ENCODE results near the gene FAM83G.
"Not testable (repeated sequence)": the region's sequence is repeated elsewhere in the genome, so short reads cannot be mapped to it uniquely, and the experiment has no call there.

The FAM83G gene

DNA sequence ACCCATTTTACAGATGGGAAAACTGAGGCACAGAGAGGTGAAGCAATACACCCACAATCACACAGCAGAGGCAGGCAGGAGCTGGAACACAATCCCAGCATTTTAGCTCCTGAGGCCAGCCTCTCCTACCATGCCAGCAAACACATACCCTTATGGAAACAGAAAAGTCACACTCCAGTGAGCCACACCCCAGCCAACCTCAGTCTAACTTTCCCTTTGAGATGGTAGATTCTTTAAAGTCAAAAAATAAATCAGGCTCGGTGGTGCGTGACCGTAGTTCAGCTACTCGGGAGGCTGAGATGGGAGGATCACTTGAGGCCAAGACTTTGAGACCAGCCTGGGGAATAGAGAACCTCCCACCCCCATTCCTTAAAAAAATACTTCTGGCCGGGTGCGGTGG is 31.6 kb upstream of the FAM83G start:
- H3K36me3 ChIP-seq (ENCODE audit: insufficient read depth, low read length); H3K9ac ChIP-seq (ENCODE audit: low read depth, low read length); H3K4me2 ChIP-seq (ENCODE audit: low read length); H3K27me3 ChIP-seq (ENCODE audit: control insufficient read depth, insufficient read depth, low read length); H3K9me3 ChIP-seq (replicated peaks; ENCODE audit: low read length); H3K4me1 ChIP-seq (ENCODE audit: control insufficient read depth, insufficient read depth, low read length); H3K4me3 ChIP-seq (ENCODE audit: low read length): not testable (repeated sequence)

GRCh38 chr17:19032377-19032988 is 27.9 kb upstream of the FAM83G start:
- H3K4me1 ChIP-seq (ENCODE audit: control insufficient read depth, insufficient read depth, low read length); H3K4me2 ChIP-seq (ENCODE audit: low read length); H3K27me3 ChIP-seq (ENCODE audit: control insufficient read depth, insufficient read depth, low read length); H3K9ac ChIP-seq (ENCODE audit: low read depth, low read length); H3K4me3 ChIP-seq (ENCODE audit: low read length); H3K36me3 ChIP-seq (ENCODE audit: insufficient read depth, low read length); H3K9me3 ChIP-seq (replicated peaks; ENCODE audit: low read length): not testable (repeated sequence)

DNA sequence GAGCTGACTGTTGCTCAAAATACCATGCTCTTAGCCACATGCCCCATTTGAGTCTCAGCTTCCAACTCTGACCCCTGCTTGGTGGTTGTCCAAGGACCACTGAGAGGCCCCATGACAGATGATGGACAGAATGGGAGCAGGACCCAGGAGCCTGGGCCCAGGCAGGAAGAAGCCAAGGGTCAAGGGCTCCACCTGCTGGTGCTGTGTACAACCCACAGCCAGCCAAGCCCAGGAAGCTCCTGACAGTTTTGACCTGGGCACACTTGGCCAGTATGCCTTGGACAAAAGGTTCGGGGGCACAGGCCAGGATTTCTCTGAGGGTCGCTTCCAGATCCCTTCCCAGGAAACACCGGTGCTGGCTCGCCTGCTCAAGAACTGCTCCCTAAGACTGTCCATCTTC is 27.2 kb upstream of the FAM83G start:
- not testable (repeated sequence) for H3K4me1 ChIP-seq (ENCODE audit: control insufficient read depth, insufficient read depth, low read length); H3K4me2 ChIP-seq (ENCODE audit: low read length); H3K9ac ChIP-seq (ENCODE audit: low read depth, low read length); H3K9me3 ChIP-seq (replicated peaks; ENCODE audit: low read length); H3K36me3 ChIP-seq (ENCODE audit: insufficient read depth, low read length); H3K27me3 ChIP-seq (ENCODE audit: control insufficient read depth, insufficient read depth, low read length); H3K4me3 ChIP-seq (ENCODE audit: low read length)

DNA sequence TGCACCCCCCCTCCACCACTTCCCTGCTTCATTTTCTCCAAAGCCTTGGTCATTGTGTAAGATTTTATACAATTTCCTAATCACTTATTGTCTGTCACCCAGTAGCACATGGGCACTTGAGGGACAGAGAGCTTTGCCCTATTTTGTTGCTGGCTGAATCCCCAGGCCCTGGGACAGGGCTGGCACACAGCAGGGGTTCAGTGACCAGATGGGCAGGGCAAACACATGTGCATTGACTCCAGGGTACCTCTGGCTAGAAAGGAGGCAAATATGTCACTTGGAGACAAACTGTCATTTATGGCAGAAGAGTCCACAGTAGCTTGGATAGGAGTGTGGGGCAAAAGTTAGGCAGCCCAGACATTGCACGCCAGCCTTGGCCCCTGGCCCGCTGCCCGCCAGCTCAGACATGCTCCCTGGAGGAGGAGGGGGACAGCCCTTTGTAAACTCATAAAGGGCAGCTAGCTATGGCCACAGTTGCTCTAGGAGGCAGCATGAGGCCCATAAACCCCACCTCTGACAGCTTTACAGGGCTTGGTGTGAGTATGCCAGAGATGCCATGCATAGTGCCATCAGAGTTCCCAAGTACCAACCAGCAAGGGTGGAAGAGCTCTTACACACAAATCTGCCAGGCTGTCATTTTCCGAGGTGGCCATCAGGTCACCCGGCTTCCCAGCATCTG is 26.3 kb upstream of the FAM83G start:
- H3K27me3 ChIP-seq (ENCODE audit: control insufficient read depth, insufficient read depth, low read length); H3K4me2 ChIP-seq (ENCODE audit: low read length); H3K9ac ChIP-seq (ENCODE audit: low read depth, low read length); H3K4me3 ChIP-seq (ENCODE audit: low read length); H3K9me3 ChIP-seq (replicated peaks; ENCODE audit: low read length); H3K36me3 ChIP-seq (ENCODE audit: insufficient read depth, low read length); H3K4me1 ChIP-seq (ENCODE audit: control insufficient read depth, insufficient read depth, low read length): not testable (repeated sequence)

DNA sequence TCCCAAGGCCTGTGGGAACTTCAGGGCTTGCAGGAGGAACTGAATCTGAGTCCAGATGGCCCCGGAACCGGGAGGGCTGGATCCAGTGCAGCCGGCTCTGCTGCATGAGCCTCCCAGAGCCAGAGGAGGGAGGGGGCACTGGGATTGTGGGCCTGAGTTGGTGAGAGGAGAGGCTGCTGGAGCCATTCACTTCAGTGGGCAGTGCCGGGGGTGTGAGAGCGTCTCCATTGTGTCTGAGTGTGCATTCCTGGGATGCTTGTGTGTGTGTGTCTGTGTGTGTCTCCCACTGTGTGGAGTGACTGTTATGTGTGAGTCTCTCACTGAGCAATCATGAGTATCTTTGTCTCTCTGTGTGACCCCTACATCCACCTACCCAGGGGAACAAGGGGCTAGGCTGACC is 25.2 kb upstream of the FAM83G start:
- not testable (repeated sequence) for H3K9ac ChIP-seq (ENCODE audit: low read depth, low read length); H3K4me2 ChIP-seq (ENCODE audit: low read length); H3K4me3 ChIP-seq (ENCODE audit: low read length); H3K27me3 ChIP-seq (ENCODE audit: control insufficient read depth, insufficient read depth, low read length); H3K4me1 ChIP-seq (ENCODE audit: control insufficient read depth, insufficient read depth, low read length); H3K9me3 ChIP-seq (replicated peaks; ENCODE audit: low read length); H3K36me3 ChIP-seq (ENCODE audit: insufficient read depth, low read length)

GRCh38 chr17:19028671-19029070 is 24.1 kb upstream of the FAM83G start:
- H3K9me3 ChIP-seq (replicated peaks; ENCODE audit: low read length); H3K36me3 ChIP-seq (ENCODE audit: insufficient read depth, low read length); H3K4me2 ChIP-seq (ENCODE audit: low read length); H3K9ac ChIP-seq (ENCODE audit: low read depth, low read length); H3K4me3 ChIP-seq (ENCODE audit: low read length); H3K27me3 ChIP-seq (ENCODE audit: control insufficient read depth, insufficient read depth, low read length); H3K4me1 ChIP-seq (ENCODE audit: control insufficient read depth, insufficient read depth, low read length): not testable (repeated sequence)

GRCh38 chr17:19024101-19025078 is 19.8 kb upstream of the FAM83G start:
- Histone ChIP-seq H3K9me3 (replicated peaks; ENCODE audit: low read length) (no peaks in the 10 kb centered on the region), H3K4me3 (ENCODE audit: low read length) (no peak overlapping the region), H3K9ac (ENCODE audit: low read depth, low read length) (no peak overlapping the region), H3K27me3 (ENCODE audit: control insufficient read depth, insufficient read depth, low read length) (peaks cover under 1% of the 10 kb centered on the region), H3K4me1 (ENCODE audit: control insufficient read depth, insufficient read depth, low read length) (no peaks in the 10 kb centered on the region), H3K4me2 (ENCODE audit: low read length) (no peak overlapping the region), H3K36me3 (ENCODE audit: insufficient read depth, low read length) (no peaks in the 10 kb centered on the region)

DNA sequence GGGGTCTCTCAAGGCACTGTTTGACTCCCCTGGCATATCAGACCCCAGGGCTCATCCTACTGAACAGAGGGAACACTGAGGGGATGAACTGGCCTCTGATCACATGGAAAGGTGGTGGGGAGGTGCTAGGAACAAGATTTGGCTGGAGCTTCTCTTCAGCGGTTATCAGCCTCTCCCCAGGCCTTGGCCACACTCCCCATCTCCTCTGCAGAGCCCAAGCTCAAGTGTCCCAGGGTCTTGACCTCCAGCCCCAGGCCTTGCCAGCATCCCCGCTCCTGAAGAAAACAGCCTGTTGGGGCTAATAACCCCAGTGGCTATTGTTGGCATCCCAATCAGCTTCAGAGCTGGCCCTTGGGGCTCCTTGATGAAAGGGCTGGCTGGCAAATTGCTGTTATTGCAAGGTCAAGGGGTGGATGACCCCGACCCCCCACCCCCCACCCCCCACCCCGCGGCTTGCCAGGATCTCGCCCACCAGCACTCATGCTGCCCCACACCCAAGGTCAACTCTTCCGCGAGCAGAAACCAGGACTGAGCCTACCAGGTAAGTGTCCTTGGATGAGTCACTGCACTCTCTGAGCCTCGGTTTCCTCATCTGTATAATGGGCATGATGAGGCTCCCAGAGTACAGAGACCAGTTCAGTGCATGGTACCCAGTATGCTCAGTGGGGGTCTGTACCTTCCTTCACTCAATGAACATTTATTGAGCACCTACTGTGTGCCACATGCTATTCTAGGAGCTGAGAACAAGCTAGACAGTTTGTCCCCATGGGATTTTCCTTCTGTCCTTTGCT is 18.8 kb upstream of the FAM83G start:
- no peak overlapping the region for H3K4me3 ChIP-seq (ENCODE audit: low read length)
- H3K36me3 ChIP-seq (ENCODE audit: insufficient read depth, low read length), result no peaks in the 10 kb centered on the region
- H3K9me3 ChIP-seq (replicated peaks; ENCODE audit: low read length), result no peaks in the 10 kb centered on the region

GRCh38 chr17:19022747-19023146 is 18.2 kb upstream of the FAM83G start:
- H3K27me3 ChIP-seq (ENCODE audit: control insufficient read depth, insufficient read depth, low read length), result peaks cover 15% of the 10 kb centered on the region
- no peak overlapping the region for H3K4me3 ChIP-seq (ENCODE audit: low read length)
- no peaks in the 10 kb centered on the region for H3K36me3 ChIP-seq (ENCODE audit: insufficient read depth, low read length)
- H3K4me2 ChIP-seq (ENCODE audit: low read length), result no peak overlapping the region
- no peaks in the 10 kb centered on the region for H3K9me3 ChIP-seq (replicated peaks; ENCODE audit: low read length)
- H3K9ac ChIP-seq (ENCODE audit: low read depth, low read length), result no peak overlapping the region
- no peaks in the 10 kb centered on the region for H3K4me1 ChIP-seq (ENCODE audit: control insufficient read depth, insufficient read depth, low read length)

More for the DNA sequence above, 18.8 kb upstream of the FAM83G start:
- H3K4me2 ChIP-seq (ENCODE audit: low read length), result no peak overlapping the region
- H3K27me3 ChIP-seq (ENCODE audit: control insufficient read depth, insufficient read depth, low read length), result peaks cover 10% of the 10 kb centered on the region
- H3K4me1 ChIP-seq (ENCODE audit: control insufficient read depth, insufficient read depth, low read length), result no peaks in the 10 kb centered on the region
- no peak overlapping the region for H3K9ac ChIP-seq (ENCODE audit: low read depth, low read length)

GRCh38 chr17:19022128-19022527 is 17.6 kb upstream of the FAM83G start:
- Histone ChIP-seq H3K4me2 (ENCODE audit: low read length) (no peak overlapping the region), H3K4me1 (ENCODE audit: control insufficient read depth, insufficient read depth, low read length) (no peaks in the 10 kb centered on the region), H3K9ac (ENCODE audit: low read depth, low read length) (no peak overlapping the region), H3K36me3 (ENCODE audit: insufficient read depth, low read length) (no peaks in the 10 kb centered on the region), H3K27me3 (ENCODE audit: control insufficient read depth, insufficient read depth, low read length) (peaks cover 15% of the 10 kb centered on the region), H3K4me3 (ENCODE audit: low read length) (no peak overlapping the region), H3K9me3 (replicated peaks; ENCODE audit: low read length) (no peaks in the 10 kb centered on the region)

DNA sequence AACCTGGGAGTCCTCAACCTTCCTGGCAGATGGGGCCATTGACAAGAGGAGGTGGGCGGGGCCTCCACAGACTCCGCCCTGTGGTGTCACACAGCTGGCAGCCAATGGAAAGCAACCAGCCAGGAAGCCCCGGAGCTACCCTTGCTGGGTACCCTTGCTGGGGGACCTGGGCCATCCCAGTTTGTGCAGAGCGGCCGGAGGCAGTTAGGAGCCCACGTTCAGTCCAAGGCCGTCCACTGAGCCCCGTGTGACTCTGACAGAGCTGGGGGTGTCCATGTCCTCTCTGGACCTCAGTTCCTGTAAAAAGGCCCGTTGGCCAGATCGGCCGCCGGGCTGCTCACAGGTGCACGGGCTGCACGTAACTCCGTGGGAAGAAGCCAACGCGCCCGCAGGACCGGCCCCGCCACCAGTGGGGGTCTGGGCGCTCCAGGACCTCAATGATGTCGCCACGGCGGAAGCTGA is 17.1 kb upstream of the FAM83G start:
- no peaks in the 10 kb centered on the region for H3K9me3 ChIP-seq (replicated peaks; ENCODE audit: low read length)

More for the DNA sequence above, 17.1 kb upstream of the FAM83G start:
- Histone ChIP-seq H3K27me3 (ENCODE audit: control insufficient read depth, insufficient read depth, low read length) (peaks cover 15% of the 10 kb centered on the region), H3K36me3 (ENCODE audit: insufficient read depth, low read length) (no peaks in the 10 kb centered on the region), H3K9ac (ENCODE audit: low read depth, low read length) (no peak overlapping the region), H3K4me2 (ENCODE audit: low read length) (no peak overlapping the region), H3K4me1 (ENCODE audit: control insufficient read depth, insufficient read depth, low read length) (no peaks in the 10 kb centered on the region), H3K4me3 (ENCODE audit: low read length) (no peak overlapping the region)
